B cell (primary cell): ENCODE data around the gene MRPL34. TPM values are rescaled to one million over a fixed set of nuclear protein-coding genes. Genes with fewer than 3 reads are reported as not detected.

ENCODE experiments used
- ATAC-seq: fragments of 200-7000 bp; cut with Tn5 transposase; one replicate; pipeline ENCODE4 v1.10.0; 2021; ENCODE audit warnings: low read depth, mild to moderate bottlenecking, moderate number of reproducible peaks, moderate library complexity
- CTCF ChIA-PET: fragments of 350-600 bp; sonication (Branson Sonifier 250); formaldehyde crosslinking; loops from one replicate; lab custom pipeline; 2021; ENCODE audit warnings: antibody characterized with exemption, inconsistent platforms; lab: Charles Lee
- POLR2A ChIA-PET: fragments of 350-600 bp; sonication (Branson Sonifier 250); formaldehyde crosslinking; loops from one replicate; lab custom pipeline; 2021; ENCODE audit warnings: antibody characterized with exemption; lab: Charles Lee
- DNase-seq: peaks from one replicate; pipeline ENCODE4 v3.0.0; 2013
- H2AFZ ChIP-seq: 2 replicates; pipeline ENCODE4 v1.6.1; 2012; ENCODE audit warnings: mild to moderate bottlenecking, low read depth, low read length; ENCODE audit not compliant: insufficient read depth, poor library complexity, severe bottlenecking
- H3K27ac ChIP-seq, 2 donors: 1 replicate in 1 of 2; 2 replicates in 1 of 2; pipeline ENCODE4 v1.5.1; 2012 to 2013; ENCODE audit warnings: low read length in 2 of 2, mild to moderate bottlenecking in 2 of 2, moderate library complexity in 1 of 2
- H3K27me3 ChIP-seq, 4 experiments: fragments of 200-600 bp in 1 of 4; sonication (generic) in 1 of 4; replicated peaks in 1 of 4; 1 replicate in 2 of 4; 2 replicates in 2 of 4; pipeline versions ENCODE4 v1.6.1 to v1.7.0; 2013 to 2016; ENCODE audit warnings: low read length in 3 of 4, mild to moderate bottlenecking in 2 of 4, mixed read lengths in 1 of 4, moderate library complexity in 1 of 4; ENCODE audit not compliant: insufficient read depth in 4 of 4, control insufficient read depth in 3 of 4; ENCODE audit errors: control extremely low read depth in 1 of 4
- H3K36me3 ChIP-seq, 2 experiments: replicated peaks in 1 of 2; 1 replicate in 1 of 2; 2 replicates in 1 of 2; pipeline versions ENCODE4 v1.6.1 to v1.7.1; 2013; ENCODE audit warnings: low read length in 1 of 2; ENCODE audit not compliant: insufficient read depth in 2 of 2, control insufficient read depth in 1 of 2; ENCODE audit errors: control extremely low read depth in 1 of 2, extremely low read depth in 1 of 2
- H3K4me1 ChIP-seq, 2 donors: fragments of 200-600 bp in 1 of 2; sonication (generic) in 1 of 2; 1 replicate in 1 of 2; 2 replicates in 1 of 2; pipeline versions ENCODE4 v1.5.1 to v1.6.1; 2013 to 2017; ENCODE audit warnings: low read length in 2 of 2; ENCODE audit not compliant: control insufficient read depth in 2 of 2, insufficient read depth in 2 of 2
- H3K4me2 ChIP-seq: replicated peaks from 2 replicates; pipeline ENCODE3; 2012; ENCODE audit warnings: mild to moderate bottlenecking, low read depth, low read length; ENCODE audit not compliant: poor library complexity, severe bottlenecking
- H3K4me3 ChIP-seq, 5 experiments: fragments of 200-600 bp in 1 of 5; sonication (generic) in 1 of 5; 1 replicate in 3 of 5; 2 replicates in 2 of 5; pipeline versions ENCODE4 v1.5.1 to v1.7.0; 2011 to 2016; ENCODE audit warnings: low read length in 4 of 5, mild to moderate bottlenecking in 4 of 5, low read depth in 2 of 5, control low read depth in 1 of 5, moderate library complexity in 1 of 5; ENCODE audit not compliant: insufficient read depth in 1 of 5; ENCODE audit errors: control extremely low read depth in 1 of 5, extremely low read depth in 1 of 5
- H3K79me2 ChIP-seq: fragments of 200-600 bp; sonication (generic); one replicate; pipeline ENCODE4 v1.6.0; 2016; ENCODE audit warnings: low read length; ENCODE audit not compliant: control insufficient read depth, insufficient read depth
- H3K9ac ChIP-seq: fragments of 200-600 bp; sonication (generic); 2 replicates; pipeline ENCODE4 v1.6.1; 2017; ENCODE audit warnings: mild to moderate bottlenecking, low read length, moderate library complexity
- H3K9me3 ChIP-seq, 3 donors: one replicate each; pipeline versions ENCODE4 v1.6.1 to v1.7.1; 2013; ENCODE audit warnings: low read length in 2 of 3; ENCODE audit not compliant: control insufficient read depth in 2 of 3, insufficient read depth in 1 of 3; ENCODE audit errors: control extremely low read depth in 1 of 3
- H4K20me1 ChIP-seq: 2 replicates; pipeline ENCODE4 v1.6.0; 2012; ENCODE audit warnings: mild to moderate bottlenecking, low read length; ENCODE audit not compliant: insufficient read depth, control insufficient read depth, poor library complexity, severe bottlenecking
- H3K27ac Mint-ChIP-seq: one replicate; pipeline ENCODE4 v1.8.0; 2021; ENCODE audit warnings: mixed read lengths
- H3K27me3 Mint-ChIP-seq: one replicate; pipeline ENCODE4 v1.8.0; 2021; ENCODE audit warnings: mixed read lengths
- H3K4me1 Mint-ChIP-seq: one replicate; pipeline ENCODE4 v1.8.0; 2021; ENCODE audit warnings: mixed read lengths
- H3K4me3 Mint-ChIP-seq: one replicate; pipeline ENCODE4 v1.8.0; 2021; ENCODE audit warnings: mixed read lengths
- H3K9me3 Mint-ChIP-seq: one replicate; pipeline ENCODE4 v1.8.0; 2022; ENCODE audit warnings: mixed read lengths; ENCODE audit not compliant: insufficient read depth
- EZH2 ChIP-seq: IDR thresholded peaks from 2 replicates; pipeline ENCODE4 v1.6.1; 2012; ENCODE audit warnings: borderline replicate concordance, low read depth, mild to moderate bottlenecking, moderate library complexity, low read length; ENCODE audit not compliant: insufficient read depth, poor library complexity, severe bottlenecking
- WGBS: methylation state at CpG from one replicate; pipeline ENCODE4 v1.1.5; 2013; ENCODE audit warnings: missing lambda C conversion rate; ENCODE audit not compliant: insufficient coverage; 5-methylcytosine and 5-hydroxymethylcytosine counted together
- intact Hi-C: fragments of 100-400 bp; cut with micrococcal nuclease; formaldehyde crosslinking; loops from one replicate; pipeline ENCODE4 v1.10.0; 2022
- polyA plus RNA-seq: library from polyadenylated mRNA; depleted of rRNA; stranded (reverse); fragments of >200 nt; gene quantifications from 2 replicates; pipeline ENCODE4 v1.2.3, GENCODE V29; 2012
- total RNA-seq, 2 donors: library from RNA; stranded (reverse); fragments of 120-200 nt in 1 of 2; gene quantifications; 1 replicate in 1 of 2; 2 replicates in 1 of 2; pipeline versions ENCODE4 v1.2.3 to v1.2.4, GENCODE V29; 2013 to 2022
- TF ChIP-seq, protein P1 (sequence below): fragments of 200-600 bp; IDR thresholded peaks from one replicate; pipeline ENCODE4 v1.8.0; 2022; ENCODE audit warnings: antibody characterized with exemption, mild to moderate bottlenecking

The MRPL34 gene
- total and polyA plus RNA-seq, 2 donors (not counting 1 experiment from before 2014, with no cell fraction given) = 16.5 to 45.7 TPM

- H3K9ac ChIP-seq = peak overlapping the region; percentile 54
- no peaks in the 10 kb centered on the region for H3K27me3 ChIP-seq
- peak overlapping the region; percentile 84 for H3K4me3 Mint-ChIP-seq
- POLR2A ChIA-PET = interaction anchor here (0.5 to 1.9 kb wide), 13 partner anchors 9 to 1965 kb away, joined by 3 to 12 read pairs (median 5); partner anchors contain the start of genes DDA1, MRPL34, OCEL1 and USE1
- no peaks in the 10 kb centered on the region for H3K27me3 Mint-ChIP-seq
- H2AFZ ChIP-seq = peak overlapping the region; percentile 42
- H3K4me3 ChIP-seq = peak overlapping the region; percentile 21 to 95 (median 51)
- intact Hi-C loops = loop anchor here (2.0 kb wide), 1 partner anchor 202 kb away; no protein-coding TSS in a partner anchor
- WGBS = 0% methylated on average over 3 of the region's 12 CpGs
- H3K9me3 ChIP-seq = no peaks in the 10 kb centered on the region
- no peaks in the 10 kb centered on the region for H3K9me3 Mint-ChIP-seq
- H3K4me1 Mint-ChIP-seq = peaks cover 18% of the 10 kb centered on the region
- H3K27ac ChIP-seq = peak overlapping the region; percentile 56 to 66
- CTCF ChIA-PET = interaction anchor here (0.6 to 4.9 kb wide), 16 partner anchors 8 to 1632 kb away, joined by 3 to 52 read pairs (median 4); partner anchors contain the start of genes ABHD8, ANKLE1, HAUS8 and MRPL34
- no peak for ATAC-seq
- no peak for DNase-seq
- peak overlapping the region; percentile 86 for H3K27ac Mint-ChIP-seq
- TF ChIP-seq EZH2 = no peak
- TF ChIP-seq, protein P1, sequence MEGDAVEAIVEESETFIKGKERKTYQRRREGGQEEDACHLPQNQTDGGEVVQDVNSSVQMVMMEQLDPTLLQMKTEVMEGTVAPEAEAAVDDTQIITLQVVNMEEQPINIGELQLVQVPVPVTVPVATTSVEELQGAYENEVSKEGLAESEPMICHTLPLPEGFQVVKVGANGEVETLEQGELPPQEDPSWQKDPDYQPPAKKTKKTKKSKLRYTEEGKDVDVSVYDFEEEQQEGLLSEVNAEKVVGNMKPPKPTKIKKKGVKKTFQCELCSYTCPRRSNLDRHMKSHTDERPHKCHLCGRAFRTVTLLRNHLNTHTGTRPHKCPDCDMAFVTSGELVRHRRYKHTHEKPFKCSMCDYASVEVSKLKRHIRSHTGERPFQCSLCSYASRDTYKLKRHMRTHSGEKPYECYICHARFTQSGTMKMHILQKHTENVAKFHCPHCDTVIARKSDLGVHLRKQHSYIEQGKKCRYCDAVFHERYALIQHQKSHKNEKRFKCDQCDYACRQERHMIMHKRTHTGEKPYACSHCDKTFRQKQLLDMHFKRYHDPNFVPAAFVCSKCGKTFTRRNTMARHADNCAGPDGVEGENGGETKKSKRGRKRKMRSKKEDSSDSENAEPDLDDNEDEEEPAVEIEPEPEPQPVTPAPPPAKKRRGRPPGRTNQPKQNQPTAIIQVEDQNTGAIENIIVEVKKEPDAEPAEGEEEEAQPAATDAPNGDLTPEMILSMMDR = no peak
- H4K20me1 ChIP-seq = no peaks in the 10 kb centered on the region
- peak overlapping the region; percentile 85 for H3K4me2 ChIP-seq
- H3K4me1 ChIP-seq = peaks cover 6 to 24% of the 10 kb centered on the region in 2 donors
- H3K36me3 ChIP-seq = peaks cover 0 to 14% of the 10 kb centered on the region in 2 experiments
- peaks cover 17% of the 10 kb centered on the region for H3K79me2 ChIP-seq
Measured at GRCh38 chr19:17266589-17266974, 39.1 kb upstream of the MRPL34 start.
